Sigmoid colon (tissue), 4 donors: ENCODE measurements around the gene PFKL.

Experiments used
- CTCF ChIP-seq, 4 experiments: fragments of 450-650 bp in 3 of 4; fragments of 200-600 bp in 1 of 4; IDR thresholded peaks; one replicate each; pipeline ENCODE4 v1.5.1; 2016 to 2019; ENCODE audit warnings: antibody characterized with exemption in 4 of 4, mild to moderate bottlenecking in 3 of 4, moderate library complexity in 2 of 4
- EP300 ChIP-seq, 4 donors: sonication (generic); formaldehyde crosslinking; IDR thresholded peaks; one replicate each; pipeline ENCODE4 v1.6.1; 2017; ENCODE audit warnings: antibody characterized with exemption in 4 of 4
- POLR2A ChIP-seq, 2 donors: fragments of 450-650 bp; IDR thresholded peaks; one replicate each; pipeline ENCODE4 v1.6.1; 2016; ENCODE audit warnings: antibody characterized with exemption in 2 of 2, mild to moderate bottlenecking in 2 of 2, moderate library complexity in 2 of 2

GRCh38 chr21:44349847-44350772 lies 50.3 kb downstream of the PFKL start:
- TF ChIP-seq CTCF (IDR thresholded peaks at IDR 0.05) (no peak), POLR2A (IDR thresholded peaks at IDR 0.05) (no peak), EP300 (IDR thresholded peaks at IDR 0.05) (no peak)
